Measurements from ENCODE around the gene KIF18B. TPM values are rescaled to one million over a fixed set of nuclear protein-coding genes. Genes with fewer than 3 reads are reported as not detected.

Gene KIF18B
- total RNA-seq, 1 donor, result 10.8 TPM

GRCh38 chr17:44901411-44901921 is 46.1 kb downstream of the KIF18B start:
- TF ChIP-seq, protein P1, sequence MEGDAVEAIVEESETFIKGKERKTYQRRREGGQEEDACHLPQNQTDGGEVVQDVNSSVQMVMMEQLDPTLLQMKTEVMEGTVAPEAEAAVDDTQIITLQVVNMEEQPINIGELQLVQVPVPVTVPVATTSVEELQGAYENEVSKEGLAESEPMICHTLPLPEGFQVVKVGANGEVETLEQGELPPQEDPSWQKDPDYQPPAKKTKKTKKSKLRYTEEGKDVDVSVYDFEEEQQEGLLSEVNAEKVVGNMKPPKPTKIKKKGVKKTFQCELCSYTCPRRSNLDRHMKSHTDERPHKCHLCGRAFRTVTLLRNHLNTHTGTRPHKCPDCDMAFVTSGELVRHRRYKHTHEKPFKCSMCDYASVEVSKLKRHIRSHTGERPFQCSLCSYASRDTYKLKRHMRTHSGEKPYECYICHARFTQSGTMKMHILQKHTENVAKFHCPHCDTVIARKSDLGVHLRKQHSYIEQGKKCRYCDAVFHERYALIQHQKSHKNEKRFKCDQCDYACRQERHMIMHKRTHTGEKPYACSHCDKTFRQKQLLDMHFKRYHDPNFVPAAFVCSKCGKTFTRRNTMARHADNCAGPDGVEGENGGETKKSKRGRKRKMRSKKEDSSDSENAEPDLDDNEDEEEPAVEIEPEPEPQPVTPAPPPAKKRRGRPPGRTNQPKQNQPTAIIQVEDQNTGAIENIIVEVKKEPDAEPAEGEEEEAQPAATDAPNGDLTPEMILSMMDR (IDR thresholded peaks at IDR 0.05; ENCODE audit: insufficient read depth, low read length), result peak; percentile 22
- no peak overlapping the region for H3K4me3 ChIP-seq (ENCODE audit: low read depth, low read length)
- peak; percentile 59 for DNase-seq (ENCODE audit: low read depth)

DNA sequence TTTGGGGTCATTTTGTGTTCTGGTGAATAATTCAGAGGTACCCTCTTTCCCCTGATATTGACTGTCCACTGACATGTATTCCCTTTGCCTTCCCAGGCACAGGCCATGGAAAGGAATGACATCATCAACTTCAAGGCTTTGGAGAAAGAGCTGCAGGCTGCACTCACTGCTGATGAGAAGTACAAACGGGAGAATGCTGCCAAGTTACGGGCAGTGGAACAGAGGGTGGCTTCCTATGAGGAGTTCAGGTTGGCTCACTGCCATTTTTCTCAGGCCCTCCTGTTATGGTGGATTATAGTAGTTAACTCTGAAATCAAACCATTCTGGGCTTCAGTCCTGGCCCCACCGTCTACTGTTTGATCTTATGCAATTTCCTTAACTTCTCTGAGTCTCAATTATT is 46.7 kb downstream of the KIF18B start:
- H3K4me3 ChIP-seq (ENCODE audit: low read depth, low read length), result no peak overlapping the region
- DNase-seq (ENCODE audit: low read depth), result peak; percentile 89
- TF ChIP-seq, protein P1 (IDR thresholded peaks at IDR 0.05; ENCODE audit: insufficient read depth, low read length), result no peak

DNA sequence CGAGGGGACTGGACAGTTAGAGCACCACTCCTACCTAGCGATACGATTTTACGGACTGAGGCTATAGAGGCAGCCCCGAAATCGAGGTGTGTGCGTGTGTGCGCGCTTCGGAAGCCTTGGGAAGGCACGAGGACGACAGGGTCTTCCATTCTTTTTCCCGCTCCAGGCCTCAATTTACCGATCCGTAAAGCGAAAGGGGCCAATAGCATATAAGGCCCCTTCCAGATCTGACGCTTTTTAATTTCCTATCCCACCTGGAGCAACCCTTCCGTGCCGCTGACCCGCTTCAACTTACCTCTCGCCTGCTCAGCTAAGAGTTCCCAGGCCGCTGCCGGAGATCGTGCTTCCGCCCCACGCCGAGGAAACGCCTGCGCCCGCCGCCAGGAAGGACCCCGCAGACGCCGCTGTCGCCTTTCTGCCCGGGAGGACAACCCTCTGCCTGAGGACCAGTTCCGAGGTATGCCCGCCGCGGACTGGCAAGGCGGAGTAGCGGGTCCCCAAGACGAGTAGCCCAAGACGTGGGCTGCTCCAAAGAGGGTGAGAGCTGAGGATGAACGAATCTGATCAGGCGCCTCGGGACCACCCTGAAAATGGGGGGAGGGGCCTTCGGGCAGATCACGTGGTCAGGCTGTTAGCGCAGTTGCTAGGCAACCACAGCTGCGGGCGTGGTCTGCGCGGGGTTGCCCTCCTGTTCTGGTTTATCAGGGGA is 48.3 kb downstream of the KIF18B start, which contains the start of gene EFTUD2:
EFTUD2 (minus strand) TSS at position 372 of the 709 bp plus-strand sequence. CDS start 4,924 bp downstream, outside the sequence.
- peak within 1 kb of the TSS; percentile 100 for H3K4me3 ChIP-seq (ENCODE audit: low read depth, low read length)
- TF ChIP-seq, protein P1 (IDR thresholded peaks at IDR 0.05; ENCODE audit: insufficient read depth, low read length), result no peak
- DNase-seq (ENCODE audit: low read depth), result peak; percentile 91

GRCh38 chr17:44898768-44899073 is 48.9 kb downstream of the KIF18B start:
- no peak for DNase-seq (ENCODE audit: low read depth)
- TF ChIP-seq, protein P1 (IDR thresholded peaks at IDR 0.05; ENCODE audit: insufficient read depth, low read length), result no peak
- H3K4me3 ChIP-seq (ENCODE audit: low read depth, low read length), result peak overlapping the region; percentile 100

DNA sequence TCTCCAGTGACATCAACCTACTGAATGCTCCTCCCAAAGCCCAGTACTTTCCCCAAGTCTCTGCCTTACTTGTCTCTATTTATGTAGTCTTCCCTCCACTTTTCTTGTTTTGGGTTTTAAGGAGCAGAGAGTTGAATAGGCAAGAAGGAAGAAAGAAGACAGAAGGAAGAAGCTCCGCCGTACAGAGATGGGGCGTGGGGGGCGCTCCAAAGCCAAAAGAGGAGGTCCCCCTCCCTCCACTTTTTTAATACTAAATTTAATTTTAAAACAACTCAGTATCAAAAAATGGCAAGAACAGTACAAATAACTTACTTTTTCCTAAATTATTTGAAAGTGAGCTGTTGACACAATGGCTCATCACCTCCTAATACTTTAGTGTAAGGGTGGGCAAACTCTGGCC is 52.9 kb downstream of the KIF18B start:
- no peak overlapping the region for H3K4me3 ChIP-seq (ENCODE audit: low read depth, low read length)
- DNase-seq (ENCODE audit: low read depth), result no peak
- TF ChIP-seq, protein P1 (IDR thresholded peaks at IDR 0.05; ENCODE audit: insufficient read depth, low read length), result no peak

DNA sequence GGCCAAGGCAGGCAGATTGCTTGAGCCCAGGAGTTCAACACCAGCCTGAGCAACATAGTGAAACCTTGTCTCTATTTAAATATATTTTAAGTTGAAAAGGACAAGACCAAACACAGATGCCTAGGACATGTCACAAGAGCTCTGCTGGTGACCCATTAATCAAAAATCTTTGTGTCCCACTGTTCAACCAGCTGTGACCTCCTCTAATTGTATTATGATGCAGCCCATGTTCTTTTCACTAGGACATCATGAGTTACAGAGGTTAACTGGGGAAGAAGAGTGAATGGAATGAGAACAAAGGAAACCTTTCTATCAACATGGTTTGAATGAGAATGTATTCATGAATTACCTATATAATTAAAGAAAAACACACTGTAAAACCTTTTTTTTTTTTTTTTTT is 55.3 kb downstream of the KIF18B start:
- no peak overlapping the region for H3K4me3 ChIP-seq (ENCODE audit: low read depth, low read length)
- TF ChIP-seq, protein P1 (IDR thresholded peaks at IDR 0.05; ENCODE audit: insufficient read depth, low read length), result no peak
- no peak for DNase-seq (ENCODE audit: low read depth)
